ENCODE data around the gene UBAP2L. TPM values are rescaled to one million over a fixed set of nuclear protein-coding genes. Genes with fewer than 3 reads are reported as not detected.

UBAP2L gene
- total and polyA plus RNA-seq, 2 experiments from 2014 or later = 73.0 to 132 TPM

GRCh38 chr1:154263465-154264332, 42.9 kb downstream of the UBAP2L start:
- WGBS, 2 experiments (ENCODE audit: low coverage in 1 of 2, low lambda C conversion rate in 2 of 2, missing lambda C conversion rate in 2 of 2) = 69 to 72% methylated on average over 6 of the region's 6 CpGs
- Histone ChIP-seq H3K9ac (no peak overlapping the region), H3K27me3 (replicated peaks; ENCODE audit: insufficient read depth) (no peaks in the 10 kb centered on the region), H2AFZ (no peak overlapping the region), H3F3A (ENCODE audit: insufficient read depth) (peaks cover 15% of the 10 kb centered on the region), H3K27ac (peak overlapping the region; percentile 46), H3K4me3 (no peak overlapping the region), H3K4me1 (ENCODE audit: insufficient read depth) (no peaks in the 10 kb centered on the region), H3K4me2 (ENCODE audit: unreplicated experiment) (no peak overlapping the region), H3K9me3 (ENCODE audit: low read depth) (no peaks in the 10 kb centered on the region), H4K20me1 (ENCODE audit: insufficient read depth) (0 out of 2 replicates have a peak, but pooled peaks cover 3% of the 10 kb centered on the region), H3K9me2 (ENCODE audit: insufficient read depth) (no peaks in the 10 kb centered on the region), H3K79me2 (ENCODE audit: insufficient read depth) (peaks cover 61% of the 10 kb centered on the region), H3K36me3 (ENCODE audit: low read depth) (peaks cover 75% of the 10 kb centered on the region)
- in situ Hi-C loops (cut with MboI) = no loop called here
- TF ChIP-seq EZH2 (IDR thresholded peaks at IDR 0.05; ENCODE audit: insufficient read depth, poor library complexity, severe bottlenecking) = no peak
- no peak for TF ChIP-seq EZH2phosphoT487 (IDR thresholded peaks at IDR 0.05; ENCODE audit: insufficient read depth, low read depth)
- peak; percentile 24 for DNase-seq

- no peak overlapping the region for H2AFZ ChIP-seq
- H3K4me1 ChIP-seq (ENCODE audit: insufficient read depth) = no peaks in the 10 kb centered on the region
- DNase-seq = peak; percentile 46
- H3K27me3 ChIP-seq (replicated peaks; ENCODE audit: insufficient read depth) = no peaks in the 10 kb centered on the region
- H3K4me3 ChIP-seq = no peak overlapping the region
- peaks cover 15% of the 10 kb centered on the region for H3F3A ChIP-seq (ENCODE audit: insufficient read depth)
- H3K79me2 ChIP-seq (ENCODE audit: insufficient read depth) = peaks cover 56% of the 10 kb centered on the region
- H4K20me1 ChIP-seq (ENCODE audit: insufficient read depth) = 0 out of 2 replicates have a peak, but pooled peaks cover 3% of the 10 kb centered on the region
- TF ChIP-seq EZH2phosphoT487 (IDR thresholded peaks at IDR 0.05; ENCODE audit: insufficient read depth, low read depth) (no peak), EZH2 (IDR thresholded peaks at IDR 0.05; ENCODE audit: insufficient read depth, poor library complexity, severe bottlenecking) (no peak)
- H3K9ac ChIP-seq = no peak overlapping the region
- peaks cover 68% of the 10 kb centered on the region for H3K36me3 ChIP-seq (ENCODE audit: low read depth)
- WGBS, 2 experiments (ENCODE audit: low coverage in 1 of 2, low lambda C conversion rate in 2 of 2, missing lambda C conversion rate in 2 of 2) = 9 to 17% methylated on average over 1 of the region's 1 CpG
- in situ Hi-C loops (cut with MboI) = no loop called here
- H3K9me3 ChIP-seq (ENCODE audit: low read depth) = no peaks in the 10 kb centered on the region
- H3K9me2 ChIP-seq (ENCODE audit: insufficient read depth) = no peaks in the 10 kb centered on the region
- H3K27ac ChIP-seq = peak overlapping the region; percentile 46
- H3K4me2 ChIP-seq (ENCODE audit: unreplicated experiment) = no peak overlapping the region
Measured at GRCh38 chr1:154264454-154264853, 43.7 kb downstream of the UBAP2L start.

- in situ Hi-C loops (cut with MboI) = no loop called here
- H3K9me3 ChIP-seq (ENCODE audit: low read depth) = no peaks in the 10 kb centered on the region
- H4K20me1 ChIP-seq (ENCODE audit: insufficient read depth) = 0 out of 2 replicates have a peak, but pooled peaks cover 3% of the 10 kb centered on the region
- peaks cover 45% of the 10 kb centered on the region for H3K79me2 ChIP-seq (ENCODE audit: insufficient read depth)
- no peak overlapping the region for H3K27ac ChIP-seq
- no peaks in the 10 kb centered on the region for H3K9me2 ChIP-seq (ENCODE audit: insufficient read depth)
- H3K9ac ChIP-seq = no peak overlapping the region
- peaks cover 57% of the 10 kb centered on the region for H3K36me3 ChIP-seq (ENCODE audit: low read depth)
- H3K4me1 ChIP-seq (ENCODE audit: insufficient read depth) = no peaks in the 10 kb centered on the region
- no peak overlapping the region for H3K4me2 ChIP-seq (ENCODE audit: unreplicated experiment)
- H2AFZ ChIP-seq = no peak overlapping the region
- DNase-seq = no peak
- no peak overlapping the region for H3K4me3 ChIP-seq
- no peaks in the 10 kb centered on the region for H3K27me3 ChIP-seq (replicated peaks; ENCODE audit: insufficient read depth)
- TF ChIP-seq EZH2phosphoT487 (IDR thresholded peaks at IDR 0.05; ENCODE audit: insufficient read depth, low read depth) (no peak), EZH2 (IDR thresholded peaks at IDR 0.05; ENCODE audit: insufficient read depth, poor library complexity, severe bottlenecking) (no peak)
- WGBS, 2 experiments (ENCODE audit: low coverage in 1 of 2, low lambda C conversion rate in 2 of 2, missing lambda C conversion rate in 2 of 2) = 70 to 78% methylated on average over 4 of the region's 4 CpGs
- H3F3A ChIP-seq (ENCODE audit: insufficient read depth) = peaks cover 18% of the 10 kb centered on the region
Measured at GRCh38 chr1:154265586-154265985, 44.8 kb downstream of the UBAP2L start.

GRCh38 chr1:154270833-154271232, 50.1 kb downstream of the UBAP2L start:
- H3F3A ChIP-seq (ENCODE audit: insufficient read depth) = peaks cover 19% of the 10 kb centered on the region
- DNase-seq = no peak
- H3K4me1 ChIP-seq (ENCODE audit: insufficient read depth) = peaks cover 8% of the 10 kb centered on the region
- 78 to 85% methylated on average over 5 of the region's 5 CpGs for WGBS, 2 experiments (ENCODE audit: low coverage in 1 of 2, low lambda C conversion rate in 2 of 2, missing lambda C conversion rate in 2 of 2)
- H3K4me3 ChIP-seq = no peak overlapping the region
- in situ Hi-C loops (cut with MboI) = no loop called here
- H3K9ac ChIP-seq = no peak overlapping the region
- no peaks in the 10 kb centered on the region for H3K9me2 ChIP-seq (ENCODE audit: insufficient read depth)
- peak overlapping the region; percentile 69 for H3K27ac ChIP-seq
- H3K9me3 ChIP-seq (ENCODE audit: low read depth) = no peaks in the 10 kb centered on the region
- H3K36me3 ChIP-seq (ENCODE audit: low read depth) = peaks cover 25% of the 10 kb centered on the region
- H3K79me2 ChIP-seq (ENCODE audit: insufficient read depth) = peaks cover 22% of the 10 kb centered on the region
- no peak for TF ChIP-seq EZH2phosphoT487 (IDR thresholded peaks at IDR 0.05; ENCODE audit: insufficient read depth, low read depth)
- no peak for TF ChIP-seq EZH2 (IDR thresholded peaks at IDR 0.05; ENCODE audit: insufficient read depth, poor library complexity, severe bottlenecking)
- H4K20me1 ChIP-seq (ENCODE audit: insufficient read depth) = no peaks in the 10 kb centered on the region
- H3K27me3 ChIP-seq (replicated peaks; ENCODE audit: insufficient read depth) = no peaks in the 10 kb centered on the region
- no peak overlapping the region for H2AFZ ChIP-seq
- no peak overlapping the region for H3K4me2 ChIP-seq (ENCODE audit: unreplicated experiment)
